ENCODE measurements around the gene CNPY1. TPM values are rescaled to one million over a fixed set of nuclear protein-coding genes. Genes with fewer than 3 reads are reported as not detected.

CNPY1 gene
- total RNA-seq, 5 donors from 2014 or later (not counting 1 experiment from before 2014, with no cell fraction given): not detected

DNA sequence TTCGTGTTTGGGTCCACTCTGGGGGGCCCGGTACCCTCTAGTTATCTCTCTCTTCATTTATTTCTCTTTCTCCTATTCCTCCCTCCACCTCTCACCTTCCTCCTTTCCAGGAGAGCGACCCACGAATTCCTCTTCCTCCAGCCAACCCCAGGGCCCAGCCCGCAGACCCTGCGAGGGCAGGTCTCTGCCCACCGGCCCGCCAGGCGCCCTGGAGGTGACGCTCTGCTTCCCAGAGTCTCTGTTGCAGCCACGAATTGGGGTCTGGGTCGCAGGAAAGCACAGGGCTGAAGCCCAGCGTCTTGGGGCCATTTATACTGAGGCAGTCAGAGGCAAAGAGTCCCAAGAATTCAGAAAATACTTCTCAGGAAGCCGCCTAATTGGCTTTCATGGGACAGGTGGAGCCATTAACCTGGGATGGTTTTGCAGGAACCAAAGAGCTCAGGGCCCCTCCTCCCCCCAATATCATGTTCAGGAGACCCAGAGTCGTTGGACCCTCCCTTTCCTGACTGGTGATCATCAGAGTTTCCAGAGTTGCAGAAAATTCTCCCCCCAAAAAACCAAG lies 91.1 kb downstream of the CNPY1 start:
- Mint-ChIP-seq H3K4me3 (peak overlapping the region in 2 of 3 donors; percentile 17 to 81), H3K4me1 (peaks cover 16 to 38% (median 33%) of the 10 kb centered on the region in 3 donors), H3K36me3 (no peaks in the 10 kb centered on the region), H3K9me3 (no peaks in the 10 kb centered on the region), H3K27me3 (peaks cover 53 to 74% of the 10 kb centered on the region in 2 donors), H3K27ac (no peak overlapping the region)
- no peak overlapping the region for H3K27ac ChIP-seq (ENCODE audit: low read length)
- H3K9me3 ChIP-seq: no peaks in the 10 kb centered on the region
- no peak for ATAC-seq (replicated peaks in 1 of 4)
- DNase-seq: no peak
- peaks cover 22 to 77% of the 10 kb centered on the region in 2 experiments for H3K27me3 ChIP-seq (replicated peaks in 1 of 2; ENCODE audit: control insufficient read depth in 2 of 2, extremely low read depth in 1 of 2, insufficient read depth in 2 of 2, low read length in 1 of 2)
- no peaks in the 10 kb centered on the region for H3K36me3 ChIP-seq (ENCODE audit: control insufficient read depth in 2 of 2, extremely low read depth in 1 of 2, insufficient read depth in 1 of 2, low read length in 1 of 2)
- WGBS (ENCODE audit: insufficient coverage): 5% methylated on average over 10 of the region's 15 CpGs
- ChIA-PET CTCF (no interaction called here), POLR2A (no interaction called here)
- H3K4me1 ChIP-seq (ENCODE audit: control insufficient read depth in 1 of 2, extremely low read depth in 1 of 2, insufficient read depth in 2 of 2, low read length in 2 of 2): peaks cover 2 to 25% of the 10 kb centered on the region in 2 experiments
- no peak overlapping the region for H3K4me3 ChIP-seq (ENCODE audit: control insufficient read depth in 1 of 2, extremely low read depth in 1 of 2, low read length in 1 of 2)

DNA sequence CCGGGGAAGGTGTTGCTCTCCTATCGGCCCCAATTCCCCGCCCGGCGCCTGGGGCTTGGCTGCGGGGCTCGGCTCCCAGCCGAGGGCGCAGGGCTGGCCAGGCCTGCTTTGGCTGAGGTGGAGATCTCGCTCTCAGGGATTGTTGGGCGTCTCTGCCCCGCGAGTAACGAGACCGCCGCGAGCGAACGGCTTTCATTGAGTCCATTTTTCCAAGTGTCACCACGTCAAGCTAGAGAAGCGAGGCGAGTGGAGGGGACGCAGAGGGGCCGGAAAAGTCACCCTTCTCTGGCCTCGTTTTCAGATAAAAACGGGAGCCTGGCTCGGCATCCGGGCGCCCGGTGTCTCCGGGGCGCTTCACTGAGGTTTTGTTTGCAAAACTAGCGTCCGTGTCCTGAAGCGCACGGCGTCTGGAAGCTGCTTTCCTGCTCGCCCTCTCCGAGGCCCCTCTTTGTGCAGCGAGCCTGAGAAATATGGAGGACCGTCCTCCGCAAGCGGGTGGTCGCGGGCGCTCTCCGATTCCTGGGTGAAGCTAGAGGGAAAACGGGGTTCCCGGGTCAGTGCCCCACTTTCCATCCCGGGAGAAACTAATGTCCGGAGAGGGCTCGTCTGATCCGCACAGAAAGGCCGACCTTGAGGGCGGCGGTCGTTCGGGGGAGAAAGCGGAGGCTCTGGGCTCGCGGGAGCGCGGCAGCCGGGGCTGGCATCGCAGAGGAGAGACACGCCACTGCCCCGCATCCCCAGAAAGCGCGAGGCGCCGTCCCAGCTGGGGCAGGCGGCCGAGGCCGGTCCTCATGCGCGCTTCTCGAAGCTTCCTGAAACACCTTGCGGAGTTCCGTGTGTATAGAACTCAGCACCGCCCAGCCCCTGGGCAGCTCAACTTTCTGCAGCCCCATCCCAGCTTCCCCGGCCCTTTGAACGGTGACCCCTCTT lies 91.9 kb downstream of the CNPY1 start:
- Histone ChIP-seq H3K27me3 (replicated peaks in 1 of 2; ENCODE audit: control insufficient read depth in 2 of 2, extremely low read depth in 1 of 2, insufficient read depth in 2 of 2, low read length in 1 of 2) (peaks cover 20 to 77% of the 10 kb centered on the region in 2 experiments), H3K4me3 (ENCODE audit: control insufficient read depth in 1 of 2, extremely low read depth in 1 of 2, low read length in 1 of 2) (no peak overlapping the region), H3K9me3 (no peaks in the 10 kb centered on the region), H3K4me1 (ENCODE audit: control insufficient read depth in 1 of 2, extremely low read depth in 1 of 2, insufficient read depth in 2 of 2, low read length in 2 of 2) (peaks cover 2 to 26% of the 10 kb centered on the region in 2 experiments), H3K27ac (ENCODE audit: low read length) (no peak overlapping the region), H3K36me3 (ENCODE audit: control insufficient read depth in 2 of 2, extremely low read depth in 1 of 2, insufficient read depth in 1 of 2, low read length in 1 of 2) (no peaks in the 10 kb centered on the region)
- Mint-ChIP-seq H3K27me3 (peaks cover 47 to 69% of the 10 kb centered on the region in 2 donors), H3K27ac (no peak overlapping the region), H3K9me3 (no peaks in the 10 kb centered on the region), H3K4me3 (peak overlapping the region in 1 of 3 donors; percentile 81), H3K4me1 (peaks cover 16 to 34% (median 29%) of the 10 kb centered on the region in 3 donors), H3K36me3 (no peaks in the 10 kb centered on the region)
- WGBS (ENCODE audit: insufficient coverage): 7% methylated on average over 80 of the region's 82 CpGs
- ATAC-seq (replicated peaks in 1 of 4) (no peak), DNase-seq (no peak)
- ChIA-PET CTCF (no interaction called here), POLR2A (no interaction called here)

DNA sequence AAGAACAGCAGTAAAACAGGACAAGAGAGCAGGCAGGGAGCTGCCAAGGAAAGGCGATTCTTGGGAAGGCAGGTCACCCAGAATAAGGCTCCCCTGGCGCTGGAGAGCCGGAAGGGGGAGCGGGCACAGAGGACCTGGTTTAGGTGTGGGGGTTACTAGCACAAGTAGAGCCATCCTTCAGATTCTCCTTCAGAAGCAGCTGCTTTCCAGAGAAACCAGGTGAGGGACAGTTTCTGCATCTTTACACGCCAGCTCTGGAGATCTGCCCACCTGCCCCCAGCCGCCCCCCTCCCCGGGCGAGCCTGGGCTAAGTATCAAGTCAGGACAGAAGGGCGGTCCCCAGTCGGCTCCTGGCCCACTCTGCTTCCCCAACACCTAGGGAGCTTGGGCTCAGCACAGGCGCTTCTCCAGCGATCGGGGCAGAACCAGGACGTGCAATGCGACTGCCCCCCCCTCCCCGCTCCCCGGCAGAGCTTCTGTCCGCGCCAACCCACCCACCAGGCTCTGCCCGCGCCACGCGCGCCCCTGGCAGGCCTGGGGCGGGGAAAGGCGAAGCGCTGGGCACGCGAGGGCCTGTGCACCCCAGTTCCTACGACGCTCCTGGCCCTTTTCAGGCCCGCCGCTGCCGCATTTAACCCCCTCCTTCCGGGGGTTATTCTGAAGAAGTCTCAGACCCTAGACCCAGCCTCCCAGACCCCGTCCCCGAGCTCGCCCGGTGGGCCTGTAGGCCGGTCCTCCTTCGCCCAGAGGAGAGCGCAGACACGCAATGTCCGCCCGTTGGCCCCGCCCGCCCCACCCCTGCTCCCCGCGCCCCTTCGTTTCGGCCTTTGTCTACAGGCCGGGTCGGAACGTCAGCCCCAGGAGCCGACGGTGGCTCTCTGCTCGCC lies 92.8 kb downstream of the CNPY1 start:
- no peak for DNase-seq
- Histone ChIP-seq H3K36me3 (ENCODE audit: control insufficient read depth in 2 of 2, extremely low read depth in 1 of 2, insufficient read depth in 1 of 2, low read length in 1 of 2) (no peaks in the 10 kb centered on the region), H3K27ac (ENCODE audit: low read length) (no peak overlapping the region), H3K4me1 (ENCODE audit: control insufficient read depth in 1 of 2, extremely low read depth in 1 of 2, insufficient read depth in 2 of 2, low read length in 2 of 2) (peaks cover 0 to 22% of the 10 kb centered on the region in 2 experiments), H3K27me3 (replicated peaks in 1 of 2; ENCODE audit: control insufficient read depth in 2 of 2, extremely low read depth in 1 of 2, insufficient read depth in 2 of 2, low read length in 1 of 2) (peaks cover 16 to 80% of the 10 kb centered on the region in 2 experiments), H3K4me3 (ENCODE audit: control insufficient read depth in 1 of 2, extremely low read depth in 1 of 2, low read length in 1 of 2) (no peak overlapping the region), H3K9me3 (no peaks in the 10 kb centered on the region)
- H3K4me3 Mint-ChIP-seq: peak overlapping the region in 1 of 3 donors; percentile 23
- ChIA-PET CTCF (no interaction called here), POLR2A (no interaction called here)
- H3K27me3 Mint-ChIP-seq: peaks cover 42 to 72% of the 10 kb centered on the region in 2 donors
- no peaks in the 10 kb centered on the region for H3K9me3 Mint-ChIP-seq
- H3K36me3 Mint-ChIP-seq: no peaks in the 10 kb centered on the region
- H3K27ac Mint-ChIP-seq: peak overlapping the region in 1 of 2 donors; percentile 39
- whole genome bisulfite sequencing (ENCODE audit: insufficient coverage): 9% methylated on average over 55 of the region's 57 CpGs
- H3K4me1 Mint-ChIP-seq: peaks cover 16 to 32% (median 25%) of the 10 kb centered on the region in 3 donors
- ATAC-seq (replicated peaks in 1 of 4): no peak

DNA sequence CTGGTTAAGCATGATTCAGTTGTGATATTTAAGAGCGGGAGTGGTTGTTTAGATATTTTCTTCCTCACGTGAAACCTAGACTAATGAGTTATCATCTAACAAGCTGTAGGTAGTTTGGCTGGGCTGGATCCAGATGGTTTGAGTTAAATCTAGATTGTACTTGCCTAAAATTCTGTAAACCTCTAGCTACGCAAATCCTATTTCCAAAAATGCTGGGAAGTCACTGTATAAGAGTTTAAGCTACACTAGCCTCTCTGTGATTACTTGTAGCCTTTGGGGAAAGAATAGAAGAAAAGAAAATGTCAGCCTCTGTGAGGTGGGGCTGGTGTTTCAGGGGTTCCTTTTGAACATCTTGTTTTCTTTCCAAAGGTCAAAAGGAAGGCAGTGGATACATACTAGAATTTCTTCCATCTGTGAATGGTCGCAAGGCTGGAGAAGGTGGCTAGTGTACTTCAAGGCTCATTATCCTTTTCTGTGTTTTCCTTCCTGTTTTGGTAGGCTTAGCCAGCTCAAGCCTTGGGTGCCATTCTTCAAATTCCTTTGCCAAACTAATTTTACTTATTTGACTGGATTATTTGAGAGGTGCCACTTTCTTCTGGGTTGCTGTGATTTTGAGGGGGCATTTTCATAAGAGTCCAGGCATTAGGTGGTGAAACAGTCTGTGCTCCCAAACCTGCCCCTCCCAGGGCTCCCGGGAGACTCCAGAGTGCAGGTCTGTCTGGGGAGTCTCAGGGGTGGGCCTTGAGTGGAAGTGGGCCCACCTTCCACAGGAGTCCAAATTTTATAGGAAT lies 93.7 kb downstream of the CNPY1 start:
- Mint-ChIP-seq H3K4me1 (peaks cover 23 to 34% (median 31%) of the 10 kb centered on the region in 3 donors), H3K36me3 (no peaks in the 10 kb centered on the region), H3K27me3 (peaks cover 48 to 77% of the 10 kb centered on the region in 2 donors), H3K4me3 (peak overlapping the region in 1 of 3 donors; percentile 23), H3K9me3 (no peaks in the 10 kb centered on the region), H3K27ac (peak overlapping the region in 1 of 2 donors; percentile 39)
- 0% methylated on average over 1 of the region's 5 CpGs for WGBS (ENCODE audit: insufficient coverage)
- Histone ChIP-seq H3K4me1 (ENCODE audit: control insufficient read depth in 1 of 2, extremely low read depth in 1 of 2, insufficient read depth in 2 of 2, low read length in 2 of 2) (peaks cover 0 to 20% of the 10 kb centered on the region in 2 experiments), H3K27ac (ENCODE audit: low read length) (no peak overlapping the region), H3K4me3 (ENCODE audit: control insufficient read depth in 1 of 2, extremely low read depth in 1 of 2, low read length in 1 of 2) (no peak overlapping the region), H3K9me3 (no peaks in the 10 kb centered on the region), H3K27me3 (replicated peaks in 1 of 2; ENCODE audit: control insufficient read depth in 2 of 2, extremely low read depth in 1 of 2, insufficient read depth in 2 of 2, low read length in 1 of 2) (peaks cover 16 to 88% of the 10 kb centered on the region in 2 experiments), H3K36me3 (ENCODE audit: control insufficient read depth in 2 of 2, extremely low read depth in 1 of 2, insufficient read depth in 1 of 2, low read length in 1 of 2) (no peaks in the 10 kb centered on the region)
- no peak for ATAC-seq (replicated peaks in 1 of 4)
- CTCF ChIA-PET: no interaction called here
- no peak for DNase-seq
- POLR2A ChIA-PET: no interaction called here

DNA sequence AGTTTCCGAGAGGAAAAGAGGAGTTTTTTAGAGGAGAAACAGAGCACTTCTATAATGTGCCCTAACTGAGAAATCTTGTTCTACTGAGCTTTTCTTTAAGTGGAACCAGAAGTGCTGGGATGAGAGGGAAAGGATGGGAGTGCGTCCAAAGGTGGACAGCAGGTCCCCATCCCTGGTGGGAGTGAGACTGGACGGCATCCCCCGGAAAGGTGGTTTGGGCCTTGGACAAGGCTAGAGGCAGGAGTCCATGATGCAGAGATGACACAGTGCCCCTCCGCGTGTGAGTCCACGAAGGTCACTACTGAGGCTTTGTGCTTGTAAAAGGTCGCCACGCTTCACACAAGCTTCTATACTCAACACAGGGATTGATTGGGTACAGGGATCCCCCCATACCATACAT lies 94.5 kb downstream of the CNPY1 start:
- H3K4me1 Mint-ChIP-seq: peaks cover 23 to 32% (median 28%) of the 10 kb centered on the region in 3 donors
- POLR2A ChIA-PET: no interaction called here
- H3K36me3 ChIP-seq (ENCODE audit: control insufficient read depth in 2 of 2, extremely low read depth in 1 of 2, insufficient read depth in 1 of 2, low read length in 1 of 2): no peaks in the 10 kb centered on the region
- H3K9me3 Mint-ChIP-seq: no peaks in the 10 kb centered on the region
- CTCF ChIA-PET: no interaction called here
- peaks cover 0 to 16% of the 10 kb centered on the region in 2 experiments for H3K4me1 ChIP-seq (ENCODE audit: control insufficient read depth in 1 of 2, extremely low read depth in 1 of 2, insufficient read depth in 2 of 2, low read length in 2 of 2)
- no peak overlapping the region for H3K4me3 ChIP-seq (ENCODE audit: control insufficient read depth in 1 of 2, extremely low read depth in 1 of 2, low read length in 1 of 2)
- H3K36me3 Mint-ChIP-seq: no peaks in the 10 kb centered on the region
- peaks cover 49 to 83% of the 10 kb centered on the region in 2 donors for H3K27me3 Mint-ChIP-seq
- ATAC-seq (replicated peaks in 1 of 4) (no peak), DNase-seq (no peak)
- H3K27me3 ChIP-seq (replicated peaks in 1 of 2; ENCODE audit: control insufficient read depth in 2 of 2, extremely low read depth in 1 of 2, insufficient read depth in 2 of 2, low read length in 1 of 2): peaks cover 17 to 87% of the 10 kb centered on the region in 2 experiments
- H3K27ac ChIP-seq (ENCODE audit: low read length): no peak overlapping the region
- WGBS (ENCODE audit: insufficient coverage): 6% methylated on average over 2 of the region's 9 CpGs
- no peak overlapping the region for H3K27ac Mint-ChIP-seq
- no peak overlapping the region for H3K4me3 Mint-ChIP-seq
- no peaks in the 10 kb centered on the region for H3K9me3 ChIP-seq
